Thymus (tissue), 11 donors: Measurements from ENCODE around the gene KCNMB1. TPM values are rescaled to one million over a fixed set of nuclear protein-coding genes. Genes with fewer than 3 reads are reported as not detected.

ENCODE experiments used
- DNase-seq, 9 donors: peaks; one replicate each; pipeline ENCODE4 v3.0.0-alpha.2; 2013; ENCODE audit warnings: low spot score in 9 of 9, low read depth in 6 of 9, missing footprints in 1 of 9
- H3K27ac ChIP-seq, 2 donors: one replicate each; pipeline ENCODE4 v1.5.1; 2013; ENCODE audit warnings: control low read depth in 1 of 2, low read depth in 1 of 2, low read length in 1 of 2, mild to moderate bottlenecking in 1 of 2, moderate library complexity in 1 of 2
- H3K27me3 ChIP-seq, 2 donors: one replicate each; pipeline ENCODE4 v1.5.1; 2013; ENCODE audit warnings: low read length in 1 of 2; ENCODE audit not compliant: control insufficient read depth in 2 of 2, insufficient read depth in 1 of 2
- H3K36me3 ChIP-seq, 2 donors: one replicate each; pipeline ENCODE4 v1.5.1; 2013; ENCODE audit warnings: low read length in 1 of 2, mild to moderate bottlenecking in 1 of 2, moderate library complexity in 1 of 2; ENCODE audit not compliant: control insufficient read depth in 2 of 2, insufficient read depth in 2 of 2
- H3K4me1 ChIP-seq, 2 donors: one replicate each; pipeline ENCODE4 v1.5.1; 2013; ENCODE audit warnings: low read length in 2 of 2; ENCODE audit not compliant: control insufficient read depth in 2 of 2, insufficient read depth in 2 of 2
- H3K4me3 ChIP-seq, 2 donors: one replicate each; pipeline ENCODE4 v1.5.1; 2013; ENCODE audit warnings: low read length in 2 of 2, control low read depth in 1 of 2, mild to moderate bottlenecking in 1 of 2
- H3K9me3 ChIP-seq, 2 donors: one replicate each; pipeline ENCODE4 v1.5.1; 2013; ENCODE audit warnings: low read length in 1 of 2, mild to moderate bottlenecking in 1 of 2; ENCODE audit not compliant: control insufficient read depth in 2 of 2, insufficient read depth in 1 of 2
- WGBS: extraction: QIAGEN DNeasy Blood & Tissue Kit; methylation state at CpG from one replicate; pipeline ENCODE4 v1.1.7; 2013; 5-methylcytosine and 5-hydroxymethylcytosine counted together
- polyA plus RNA-seq: library from polyadenylated mRNA; stranded (reverse); fragments of 200-250 nt; gene quantifications from one replicate; pipeline ENCODE4 v1.2.3, GENCODE V29; 2013
- total RNA-seq: library from RNA; stranded (reverse); fragments of 120-200 nt; gene quantifications from one replicate; pipeline ENCODE4 v1.2.4, GENCODE V29; 2013
- donor health status: healthy.

Gene KCNMB1
- total and polyA plus RNA-seq, 2 donors = 0.57 to 2.9 TPM

DNA sequence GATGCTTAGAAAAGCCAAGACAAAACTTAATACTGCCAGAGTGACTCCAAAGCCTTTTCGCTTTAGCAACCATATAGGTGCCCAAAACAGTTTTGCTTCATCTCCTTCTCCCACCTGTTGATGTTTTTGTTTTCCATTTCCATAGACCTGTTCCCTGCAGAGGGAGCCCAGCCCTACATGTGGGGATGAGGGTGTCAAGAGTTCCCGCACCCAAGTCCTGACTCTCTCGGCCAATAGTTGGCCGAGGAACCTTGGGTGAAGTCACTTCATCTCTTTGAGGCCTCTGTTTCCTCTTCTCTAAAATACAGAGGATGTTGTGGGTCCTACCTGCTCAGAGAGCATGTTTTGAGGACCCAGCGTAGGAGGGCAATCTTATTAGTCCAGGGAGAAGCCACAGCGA, 53.1 kb downstream of the KCNMB1 start:
- Histone ChIP-seq H3K4me1 (peaks cover 42 to 81% of the 10 kb centered on the region in 2 donors), H3K27me3 (no peaks in the 10 kb centered on the region), H3K36me3 (no peaks in the 10 kb centered on the region), H3K27ac (peak overlapping the region in 1 of 2 donors; percentile 8), H3K9me3 (no peaks in the 10 kb centered on the region), H3K4me3 (no peak overlapping the region)
- WGBS = 67% methylated on average over 6 of the region's 6 CpGs
- peak in 1 of 9 donors; percentile 51 for DNase-seq

GRCh38 chr5:170334626-170335025, 54.5 kb downstream of the KCNMB1 start:
- DNase-seq = no peak
- WGBS = 75% methylated on average over 5 of the region's 5 CpGs
- H3K27me3 ChIP-seq = no peaks in the 10 kb centered on the region
- H3K9me3 ChIP-seq = no peaks in the 10 kb centered on the region
- H3K4me3 ChIP-seq = no peak overlapping the region
- no peaks in the 10 kb centered on the region for H3K36me3 ChIP-seq
- peak overlapping the region; percentile 10 to 29 for H3K27ac ChIP-seq
- peaks cover 55 to 96% of the 10 kb centered on the region in 2 donors for H3K4me1 ChIP-seq

DNA sequence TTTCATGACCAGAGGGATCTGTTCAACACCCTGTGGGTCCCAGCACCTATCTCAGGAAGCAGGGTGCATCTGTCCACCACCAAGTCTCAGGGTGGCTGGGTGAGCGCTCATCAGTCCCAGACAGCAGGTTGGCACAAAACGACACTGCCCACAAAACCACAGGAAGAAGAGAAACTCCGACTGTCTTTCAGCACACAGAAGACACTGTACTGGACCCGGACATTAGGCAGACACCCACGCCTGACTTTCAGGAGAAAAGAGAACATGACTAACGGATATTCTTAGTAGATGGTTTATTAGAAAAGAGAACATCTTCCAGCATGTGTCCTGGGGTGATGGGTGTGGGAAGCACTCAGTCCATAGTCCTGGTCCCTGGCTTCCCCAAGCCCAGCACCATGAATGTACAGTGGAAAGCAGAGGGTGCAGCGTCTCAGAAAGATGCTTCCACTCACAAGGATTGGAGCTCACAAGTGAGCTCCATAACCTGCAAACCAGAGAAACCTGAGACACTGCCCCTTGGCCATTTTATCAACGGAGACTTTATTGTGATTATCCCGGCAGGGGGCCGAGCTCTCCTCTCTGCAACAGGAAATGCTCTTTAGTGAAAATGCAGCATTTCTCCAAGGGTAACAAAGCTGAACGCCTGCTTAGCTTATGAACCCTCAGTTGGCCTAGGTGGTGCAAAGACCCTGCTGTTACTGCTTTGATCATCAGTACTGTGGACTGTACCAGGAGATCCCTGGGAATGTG, 55.8 kb downstream of the KCNMB1 start:
- H3K9me3 ChIP-seq = no peaks in the 10 kb centered on the region
- H3K4me3 ChIP-seq = no peak overlapping the region
- WGBS = 16% methylated on average over 11 of the region's 11 CpGs
- peak in 2 of 9 donors; percentile 30 to 65 for DNase-seq
- H3K36me3 ChIP-seq = no peaks in the 10 kb centered on the region
- H3K4me1 ChIP-seq = peaks cover 49 to 86% of the 10 kb centered on the region in 2 donors
- peak overlapping the region; percentile 61 to 78 for H3K27ac ChIP-seq
- no peaks in the 10 kb centered on the region for H3K27me3 ChIP-seq

- H3K4me3 ChIP-seq = peak overlapping the region in 1 of 2 donors; percentile 58
- no peaks in the 10 kb centered on the region for H3K9me3 ChIP-seq
- no peaks in the 10 kb centered on the region for H3K27me3 ChIP-seq
- WGBS = 76% methylated on average over 5 of the region's 5 CpGs
- H3K36me3 ChIP-seq = no peaks in the 10 kb centered on the region
- DNase-seq = peak in 1 of 9 donors; percentile 32
- peaks cover 46 to 74% of the 10 kb centered on the region in 2 donors for H3K4me1 ChIP-seq
- peak overlapping the region; percentile 61 to 89 for H3K27ac ChIP-seq
Measured at GRCh38 chr5:170332058-170332457, 57.1 kb downstream of the KCNMB1 start.

GRCh38 chr5:170330568-170331054, 58.6 kb downstream of the KCNMB1 start:
- peak in 2 of 9 donors; percentile 39 to 51 for DNase-seq
- peaks cover 42 to 60% of the 10 kb centered on the region in 2 donors for H3K4me1 ChIP-seq
- peak overlapping the region; percentile 20 to 58 for H3K4me3 ChIP-seq
- H3K27me3 ChIP-seq = no peaks in the 10 kb centered on the region
- no peaks in the 10 kb centered on the region for H3K9me3 ChIP-seq
- H3K27ac ChIP-seq = peak overlapping the region; percentile 61 to 89
- 26% methylated on average over 11 of the region's 11 CpGs for WGBS
- H3K36me3 ChIP-seq = no peaks in the 10 kb centered on the region

DNA sequence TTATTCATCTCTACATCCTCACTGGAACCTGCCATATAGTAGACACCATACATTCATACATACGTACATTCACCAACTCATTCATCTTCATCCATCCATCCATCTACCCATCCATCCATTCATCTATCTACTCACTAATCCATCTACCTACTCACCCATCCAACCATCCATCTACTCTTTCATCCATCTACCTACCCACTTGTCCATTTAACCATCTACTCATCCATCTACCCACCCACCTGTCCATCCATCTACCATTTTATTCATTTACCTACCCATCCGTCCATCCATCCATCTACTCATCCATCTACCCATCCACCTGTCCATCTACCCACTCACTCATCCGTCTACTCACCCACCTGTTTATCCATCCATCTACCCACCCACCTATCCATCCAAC, 59.6 kb downstream of the KCNMB1 start:
- no peak for DNase-seq
- 84% methylated on average over 3 of the region's 3 CpGs for WGBS
- peaks cover 42 to 50% of the 10 kb centered on the region in 2 donors for H3K4me1 ChIP-seq
- H3K36me3 ChIP-seq = no peaks in the 10 kb centered on the region
- H3K4me3 ChIP-seq = no peak overlapping the region
- H3K27me3 ChIP-seq = no peaks in the 10 kb centered on the region
- peak overlapping the region; percentile 86 to 89 for H3K27ac ChIP-seq
- no peaks in the 10 kb centered on the region for H3K9me3 ChIP-seq

- H3K4me3 ChIP-seq = no peak overlapping the region
- H3K27ac ChIP-seq = no peak overlapping the region
- no peak for DNase-seq
- peaks cover 26 to 33% of the 10 kb centered on the region in 2 donors for H3K4me1 ChIP-seq
- no peaks in the 10 kb centered on the region for H3K27me3 ChIP-seq
- no peaks in the 10 kb centered on the region for H3K36me3 ChIP-seq
- over 99% methylated on average over 2 of the region's 2 CpGs for WGBS
- H3K9me3 ChIP-seq = no peaks in the 10 kb centered on the region
Measured at GRCh38 chr5:170327829-170328228, 61.3 kb downstream of the KCNMB1 start.

DNA sequence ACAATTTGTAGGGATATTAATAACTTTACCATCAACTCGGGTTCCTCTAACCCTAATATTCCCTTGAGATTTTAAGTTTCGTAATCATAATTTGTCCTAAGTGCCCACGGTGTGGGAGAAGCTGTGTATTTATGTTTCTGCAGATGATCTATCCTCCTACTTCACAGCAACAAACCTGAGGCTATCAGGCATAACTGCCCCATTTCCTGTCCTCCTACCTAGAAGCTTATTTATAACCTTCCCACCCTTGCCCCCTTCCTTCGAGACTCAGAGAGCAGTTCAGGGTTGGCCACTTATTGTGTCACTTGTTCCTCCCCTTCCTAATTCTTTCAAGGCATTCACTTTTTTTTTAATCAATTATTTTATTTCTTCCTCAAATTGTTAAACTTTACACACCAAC, 62.0 kb downstream of the KCNMB1 start:
- no peak for DNase-seq
- Histone ChIP-seq H3K36me3 (no peaks in the 10 kb centered on the region), H3K4me1 (peaks cover 19 to 27% of the 10 kb centered on the region in 2 donors), H3K9me3 (no peaks in the 10 kb centered on the region), H3K27me3 (no peaks in the 10 kb centered on the region), H3K27ac (no peak overlapping the region), H3K4me3 (no peak overlapping the region)
- 71% methylated on average over 4 of the region's 4 CpGs for WGBS
